ENCODE data around the gene DOCK2. TPM values are rescaled to one million over a fixed set of nuclear protein-coding genes. Genes with fewer than 3 reads are reported as not detected.

DOCK2 gene
- total and polyA plus RNA-seq, 2 donors (not counting 3 experiments of a cell fraction or from before 2014, with no cell fraction given) = 0.62 to 4.8 TPM

DNA sequence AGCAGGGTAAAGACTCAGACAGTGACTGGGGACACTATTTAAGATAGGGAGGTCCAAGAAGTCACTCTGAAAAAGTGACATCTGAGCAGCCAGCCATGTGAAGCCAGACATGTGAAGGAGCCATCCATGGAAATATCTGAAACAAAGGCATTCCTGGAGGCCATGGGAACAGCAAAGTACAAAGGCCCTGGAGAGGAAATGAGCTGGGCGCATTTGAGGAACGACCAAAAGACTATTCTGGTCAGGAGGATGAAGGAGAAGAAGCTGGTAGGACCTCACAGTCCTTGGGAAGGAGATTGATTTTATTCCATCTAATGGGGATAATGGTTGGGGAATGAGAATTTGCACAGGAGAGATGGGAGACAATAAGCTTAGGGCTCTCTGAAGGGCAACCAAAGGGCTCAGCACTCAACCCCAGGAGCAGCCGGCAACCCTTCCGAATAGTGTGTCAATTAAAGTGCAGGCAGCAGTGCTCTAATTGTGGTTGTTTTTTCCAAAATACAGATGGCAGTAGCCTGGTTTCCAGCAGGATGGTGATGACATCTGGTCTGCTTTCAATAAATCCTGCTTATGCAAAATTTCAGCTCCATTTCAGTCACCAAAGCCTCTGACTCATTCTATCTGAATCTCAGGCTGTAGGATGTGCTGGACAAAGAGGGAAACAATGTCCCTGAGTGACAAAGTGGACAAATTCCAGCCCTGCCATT is 495.3 kb downstream of the DOCK2 start:
- DNase-seq (ENCODE audit: low read depth, low spot score) (peak; percentile 71), FAIRE-seq (peak; percentile 85)
- no peaks in the 10 kb centered on the region for H3K79me2 ChIP-seq (ENCODE audit: control insufficient read depth, insufficient read depth, low read length)
- no peaks in the 10 kb centered on the region for H3K9me1 ChIP-seq (replicated peaks; ENCODE audit: control insufficient read depth, extremely low read depth, insufficient read depth, low read length)
- peak overlapping the region; percentile 42 for H3K27ac ChIP-seq (ENCODE audit: insufficient read depth, low read depth, low read length)
- H2AFZ ChIP-seq (ENCODE audit: low read depth, low read length) = peak overlapping the region; percentile 40
- H3K9ac ChIP-seq (replicated peaks; ENCODE audit: extremely low read depth, insufficient read depth, low read length) = no peak overlapping the region
- H3K9me3 ChIP-seq (replicated peaks; ENCODE audit: control insufficient read depth, insufficient read depth, low read length) = no peaks in the 10 kb centered on the region
- dilution Hi-C loops (cut with MboI; ENCODE audit: extremely low pct_ligation_motif_present, low sequenced_read_pairs) = no loop called here
- H3K4me1 ChIP-seq (ENCODE audit: control insufficient read depth, extremely low read depth, insufficient read depth, low read length) = peaks cover 47% of the 10 kb centered on the region
- peak overlapping the region; percentile 19 for H3K4me2 ChIP-seq (ENCODE audit: insufficient read depth, low read length)
- no peaks in the 10 kb centered on the region for H3K27me3 ChIP-seq (ENCODE audit: control insufficient read depth in 2 of 2, insufficient read depth in 2 of 2, low read length in 2 of 2)
- BruUV-seq (replicated peaks) = no TSS peak
- H4K20me1 ChIP-seq (replicated peaks; ENCODE audit: control insufficient read depth, extremely low read depth, insufficient read depth, low read length) = no peaks in the 10 kb centered on the region
- TF ChIP-seq JUN (IDR thresholded peaks at IDR 0.05; ENCODE audit: borderline replicate concordance, insufficient read depth, insufficient read length, low read depth) (peak; percentile 76), MYC (IDR thresholded peaks at IDR 0.05; ENCODE audit: low read depth, low read length) (no peak), FOS (IDR thresholded peaks at IDR 0.05; ENCODE audit: borderline replicate concordance, insufficient read depth, low read length) (peak; percentile 88)
- CTCF ChIA-PET = interaction anchor here (0.9 to 2.1 kb wide), 9 partner anchors 10 to 152 kb away, joined by 3 to 15 read pairs (median 4); partner anchors contain the start of gene INSYN2B
- POLR2A ChIA-PET = no interaction called here
- H3K4me3 ChIP-seq (replicated peaks in 1 of 3; ENCODE audit: insufficient read depth in 1 of 3, low read depth in 1 of 3, low read length in 3 of 3) = no peak overlapping the region
- no peaks in the 10 kb centered on the region for H3K36me3 ChIP-seq (ENCODE audit: control insufficient read depth in 2 of 2, extremely low read depth in 1 of 2, insufficient read depth in 2 of 2, low read length in 2 of 2)
- intact Hi-C loops (cut with micrococcal nuclease) = loop anchor here (1.0 to 10.0 kb wide), 2 partner anchors 19 to 778 kb away; no protein-coding TSS in a partner anchor

MicroRNAs encoded within 50 kb of the gene (microRNA counts, 767-probe panel; counts per million panel counts)
- microRNA hsa-miR-378e = 13,055 counts per million, percentile 97 among the panel's probes with 10 or more counts

Small RNA genes lying within 50 kb of the gene (microRNA-seq; reads per million reads assigned to microRNA genes)
- gene MIR378E (ENCODE audit: borderline number of aligned reads, borderline replicate concordance) = not detected

Small RNA genes lying within 50 kb of the gene (small RNA-seq; reads per million reads assigned to genes)
- not detected for gene MIR378E (ENCODE audit: insufficient read depth, insufficient read length, low read depth, low replicate concordance)

Other genes starting within 250 kb of the DOCK2 start
- 46.8 and 51.8 TPM in 2 replicates for gene SPDL1, start 53.5 kb upstream of the DOCK2 start, total RNA-seq
- gene SPDL1, start 53.5 kb upstream of the DOCK2 start, polyA plus RNA-seq = 11.7 and 19.7 TPM in 2 replicates